ENCODE results near the gene CSTF1. TPM values are rescaled to one million over a fixed set of nuclear protein-coding genes. Genes with fewer than 3 reads are reported as not detected.

CSTF1 gene
- total RNA-seq: 26.0 and 63.3 TPM in 2 replicates

DNA sequence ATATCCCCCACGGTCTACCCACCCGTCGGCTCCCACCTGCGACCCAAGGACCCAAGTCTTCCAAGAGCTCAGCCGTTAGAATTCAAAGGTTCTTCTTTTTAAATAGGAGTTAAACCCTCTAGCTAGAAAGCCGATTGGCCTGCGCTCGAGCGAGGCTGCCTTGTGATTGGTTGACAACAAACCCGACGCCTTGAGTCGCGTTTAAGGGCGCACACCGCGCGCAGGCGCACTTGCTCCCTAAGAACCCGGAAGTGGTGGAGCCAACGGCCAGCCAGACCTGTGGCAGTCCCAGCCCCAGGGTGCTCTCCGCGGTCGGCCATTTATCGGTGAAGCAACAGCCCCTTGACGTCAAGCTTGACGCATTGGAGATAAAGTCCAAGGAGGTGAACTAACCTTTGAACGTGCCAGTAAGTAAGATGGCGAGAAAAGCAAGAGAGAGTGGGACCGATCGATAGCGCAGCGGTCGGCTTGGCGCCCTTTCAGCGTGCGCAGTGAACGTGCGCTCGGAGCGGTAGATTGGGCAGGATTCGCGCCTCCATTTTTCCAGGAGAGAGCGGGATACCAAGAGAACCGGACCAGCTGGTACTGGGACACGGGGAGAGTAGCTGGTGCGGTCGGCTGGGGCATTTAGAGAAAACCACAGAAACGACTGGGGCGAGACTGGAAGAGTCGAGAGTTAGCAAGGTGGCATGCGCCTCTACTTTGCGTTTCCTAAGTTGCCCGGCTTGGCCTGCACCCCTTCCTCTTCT is at the start of gene CSTF1, which contains the start of gene AURKA:
Gene CSTF1 (plus strand): TSS at position 514 of the 749 bp plus-strand sequence. CDS start 2,908 bp downstream, outside the sequence.
Gene AURKA (minus strand): TSS at position 84 of the 749 bp plus-strand sequence. CDS start 4,018 bp downstream, outside the sequence.
- DNase-seq (ENCODE audit: low read depth): peak; percentile 99

DNA sequence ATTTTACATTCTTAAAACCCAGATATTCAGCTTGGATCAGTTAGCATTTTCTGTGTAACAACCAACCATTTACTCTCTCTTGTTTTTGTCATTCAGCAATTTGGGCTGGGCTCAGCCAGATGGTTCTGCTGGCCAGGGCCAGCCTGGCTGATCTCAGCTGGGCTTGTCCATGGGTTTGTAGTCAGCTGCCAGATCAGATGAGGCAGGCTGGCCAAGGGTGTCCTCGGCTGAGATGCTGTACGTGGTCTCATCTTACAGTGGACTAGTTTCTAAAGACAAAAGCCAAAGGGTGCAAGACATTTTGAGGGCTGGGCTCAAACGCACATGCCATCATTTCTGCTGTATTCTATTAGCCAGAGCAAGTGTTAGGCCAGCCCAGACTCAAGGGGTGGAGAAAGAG is 49.7 kb upstream of the CSTF1 start:
- DNase-seq (ENCODE audit: low read depth): no peak

DNA sequence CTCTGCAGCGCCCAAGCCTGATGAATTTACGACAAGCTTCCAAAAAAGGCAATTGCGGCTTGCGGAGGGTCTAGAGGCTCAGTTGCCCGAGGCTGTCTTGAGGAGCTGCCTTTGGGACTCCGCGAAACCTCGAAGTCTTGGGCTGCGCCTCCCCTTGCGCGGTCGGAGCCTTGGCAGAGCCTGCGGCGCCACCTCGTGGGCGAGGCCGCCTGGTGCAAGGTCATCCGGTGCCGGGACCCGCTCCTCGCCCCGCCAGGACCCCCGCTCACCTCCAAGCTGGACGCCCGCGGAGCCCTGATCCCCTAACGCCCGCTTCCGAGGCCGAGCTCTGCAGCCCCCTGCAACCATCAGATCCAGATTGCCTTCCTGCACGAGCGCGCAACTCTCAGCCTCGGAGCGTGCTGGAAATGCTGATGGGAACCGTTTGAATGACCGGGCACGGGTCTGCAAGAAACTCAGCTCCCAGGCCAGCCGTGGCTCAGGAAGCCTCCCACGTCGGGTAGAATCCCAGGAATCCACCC is 48.5 kb upstream of the CSTF1 start:
- DNase-seq (ENCODE audit: low read depth): no peak

DNA sequence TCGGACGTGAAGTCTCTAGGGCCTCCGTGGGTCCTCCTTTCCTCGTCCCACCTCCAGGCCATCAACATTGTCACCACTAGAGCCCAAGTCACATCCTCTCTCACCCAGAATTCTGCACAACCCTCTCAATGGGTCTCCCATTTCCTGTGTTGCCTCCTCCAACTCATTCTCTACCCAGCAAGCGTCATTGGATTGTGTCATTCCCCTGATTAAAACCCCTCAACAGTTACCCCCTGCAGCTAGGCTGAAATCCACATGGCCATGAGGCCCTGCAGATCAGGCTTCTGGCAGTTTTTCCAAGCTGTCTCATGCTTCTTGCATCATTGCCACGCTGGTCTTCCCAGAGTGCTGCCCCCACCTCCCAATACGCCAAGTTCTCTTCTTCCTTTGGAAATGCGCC is 46.5 kb upstream of the CSTF1 start:
- no peak for DNase-seq (ENCODE audit: low read depth)

DNA sequence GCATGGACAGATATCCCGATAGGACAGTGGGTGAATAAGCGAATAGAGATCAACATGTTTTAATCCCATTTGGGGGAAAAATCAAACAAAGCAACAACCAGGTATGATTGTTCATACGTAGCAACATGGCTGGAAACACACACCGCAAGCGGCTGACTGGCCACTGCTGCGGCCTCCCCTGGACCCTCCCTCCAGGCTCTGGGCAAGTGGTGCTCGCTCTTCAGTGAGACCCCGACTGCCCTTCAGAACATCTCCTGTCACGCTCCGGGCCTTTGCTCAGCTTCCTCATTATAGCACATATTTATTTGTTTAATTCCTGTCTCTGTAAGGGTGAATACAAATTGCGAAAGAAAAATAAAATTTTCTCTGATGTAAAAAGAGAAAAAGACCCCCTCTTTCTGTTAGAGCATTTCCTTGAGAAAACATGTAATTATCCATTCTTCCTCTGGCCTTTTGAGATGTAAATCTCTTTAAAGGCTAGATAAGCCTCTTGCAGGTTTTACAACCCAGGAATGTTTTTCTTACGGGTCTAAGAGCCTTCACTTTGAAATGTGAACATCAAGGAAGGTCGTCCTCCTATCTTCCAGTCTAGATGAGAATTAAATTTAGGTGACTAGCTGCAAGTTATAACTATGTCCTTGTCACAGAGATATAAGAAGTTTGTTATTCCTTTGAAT is 44.7 kb upstream of the CSTF1 start:
- no peak for DNase-seq (ENCODE audit: low read depth)

DNA sequence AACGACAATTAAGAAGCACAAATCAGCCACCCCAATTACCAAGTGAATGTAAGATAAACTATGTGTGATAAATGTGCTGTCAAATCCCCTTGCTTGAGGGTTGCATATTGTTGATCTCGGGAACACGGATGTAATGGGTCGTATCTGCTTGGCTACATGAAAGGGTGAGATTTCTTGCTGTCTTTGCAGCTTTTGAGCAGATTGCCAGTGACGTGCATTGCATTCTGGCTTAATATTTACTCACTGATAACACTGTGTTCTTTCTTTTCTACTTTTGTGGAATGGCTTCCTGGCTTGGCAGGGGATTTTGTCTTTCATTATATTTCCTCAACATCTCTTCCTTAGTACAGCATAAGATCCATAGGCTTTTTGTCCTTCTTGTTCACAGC is 44.1 kb upstream of the CSTF1 start:
- no peak for DNase-seq (ENCODE audit: low read depth)

DNA sequence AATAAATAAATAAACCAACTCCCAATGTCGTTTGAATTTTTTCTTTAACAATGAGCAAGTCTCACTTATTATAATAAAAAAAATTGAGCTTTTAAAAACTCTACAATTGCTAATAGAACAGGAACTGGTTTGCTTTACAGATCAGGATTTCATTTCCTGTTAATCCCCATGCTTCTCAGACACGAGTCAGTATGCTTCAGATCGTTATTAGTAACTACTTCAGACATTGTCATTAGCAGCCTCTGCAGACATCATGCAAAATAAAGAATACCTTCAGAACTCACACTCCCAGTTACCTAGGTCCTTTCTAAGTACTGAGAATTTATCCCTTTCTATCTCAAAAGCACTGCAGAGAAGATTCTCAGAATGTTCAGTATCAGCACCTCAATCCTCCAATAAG is 43.7 kb upstream of the CSTF1 start:
- DNase-seq (ENCODE audit: low read depth): no peak

DNA sequence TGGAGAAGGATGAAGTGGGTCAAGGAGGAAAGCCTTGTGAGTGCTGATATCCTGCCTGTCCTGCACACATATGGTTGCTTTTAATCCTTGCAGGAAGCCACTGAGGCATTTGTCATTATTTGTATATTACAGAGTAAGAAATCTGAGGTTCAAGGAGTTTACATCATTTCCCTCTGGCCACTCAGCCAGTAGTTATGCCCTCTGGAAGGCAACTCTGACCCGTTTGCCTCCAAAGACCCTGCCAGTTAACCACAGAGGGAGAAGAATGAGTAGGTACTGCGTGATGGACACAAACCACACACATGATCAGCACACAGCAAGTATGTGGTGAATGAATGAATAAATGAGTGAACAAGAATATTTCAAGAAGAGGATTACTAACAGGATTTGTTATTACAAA is 41.6 kb upstream of the CSTF1 start:
- no peak for DNase-seq (ENCODE audit: low read depth)

DNA sequence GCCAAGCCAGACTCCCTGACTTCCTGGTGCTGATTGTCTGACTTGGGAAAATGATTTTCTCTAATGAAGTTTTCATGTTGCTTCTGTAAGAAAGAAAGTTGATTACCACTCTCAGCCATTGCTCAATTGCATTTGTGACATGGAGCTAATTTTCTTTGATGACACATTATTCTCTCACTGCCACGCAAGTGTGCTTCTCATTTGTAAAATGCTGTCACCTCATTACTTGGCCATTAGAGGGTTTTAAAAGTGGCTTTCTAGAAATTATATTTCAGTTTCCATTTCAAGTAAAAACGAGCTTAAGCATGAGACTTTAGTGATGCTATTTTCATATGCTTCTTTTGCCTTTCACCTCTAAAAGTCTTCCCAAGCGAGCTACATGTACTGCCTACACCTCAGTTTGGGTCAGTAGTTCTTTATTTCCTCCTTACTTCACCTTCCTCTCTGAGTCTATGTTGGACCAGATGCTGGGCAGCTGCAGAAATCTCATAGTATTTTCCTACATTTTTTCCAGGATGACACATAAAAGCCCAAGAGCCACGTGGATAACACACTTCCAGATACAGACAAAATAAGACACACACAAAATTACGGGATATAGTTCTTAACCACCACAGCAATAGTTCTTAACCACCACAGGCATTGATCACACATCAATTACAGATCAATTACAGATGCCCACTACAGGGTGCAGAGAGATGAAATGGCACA is 39.9 kb upstream of the CSTF1 start:
- DNase-seq (ENCODE audit: low read depth): no peak

DNA sequence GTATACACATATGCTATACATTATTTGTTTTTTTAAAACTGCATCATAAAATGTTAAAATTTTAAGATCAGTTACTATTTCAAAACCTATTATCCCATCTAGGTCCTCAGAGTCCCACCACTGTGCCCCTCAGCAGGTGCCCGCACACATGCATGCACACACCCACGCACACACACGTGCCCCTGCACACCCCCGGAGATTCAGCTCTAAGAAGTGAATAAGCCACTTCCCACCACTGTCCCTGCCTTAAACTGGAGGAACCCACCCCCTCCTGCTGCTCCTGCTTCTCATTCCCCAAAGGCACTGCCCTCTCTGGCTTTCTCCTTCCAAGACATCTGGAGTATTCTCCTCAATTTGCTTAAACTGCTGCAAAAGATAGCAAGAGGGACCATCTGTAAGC is 39.1 kb upstream of the CSTF1 start:
- DNase-seq (ENCODE audit: low read depth): no peak

DNA sequence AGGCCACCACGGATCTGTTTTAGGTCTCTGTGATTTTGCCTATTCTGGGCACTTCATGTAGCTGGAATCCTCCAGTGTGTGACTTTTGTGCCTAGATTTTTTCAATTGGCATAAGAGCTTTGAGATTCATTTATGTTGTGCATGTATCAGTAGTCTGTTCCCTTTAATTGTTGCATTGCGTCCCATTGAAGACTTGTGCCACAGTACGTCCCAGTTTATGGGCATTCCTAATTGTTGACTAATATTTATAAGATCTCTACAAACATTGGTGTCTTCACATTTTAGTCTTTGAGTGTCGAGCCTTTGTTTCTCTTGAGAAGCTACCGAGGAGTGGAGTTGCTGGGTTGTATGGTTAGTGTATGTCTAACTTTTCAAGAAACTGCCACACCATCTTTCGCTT is 34.4 kb upstream of the CSTF1 start:
- DNase-seq (ENCODE audit: low read depth): no peak

DNA sequence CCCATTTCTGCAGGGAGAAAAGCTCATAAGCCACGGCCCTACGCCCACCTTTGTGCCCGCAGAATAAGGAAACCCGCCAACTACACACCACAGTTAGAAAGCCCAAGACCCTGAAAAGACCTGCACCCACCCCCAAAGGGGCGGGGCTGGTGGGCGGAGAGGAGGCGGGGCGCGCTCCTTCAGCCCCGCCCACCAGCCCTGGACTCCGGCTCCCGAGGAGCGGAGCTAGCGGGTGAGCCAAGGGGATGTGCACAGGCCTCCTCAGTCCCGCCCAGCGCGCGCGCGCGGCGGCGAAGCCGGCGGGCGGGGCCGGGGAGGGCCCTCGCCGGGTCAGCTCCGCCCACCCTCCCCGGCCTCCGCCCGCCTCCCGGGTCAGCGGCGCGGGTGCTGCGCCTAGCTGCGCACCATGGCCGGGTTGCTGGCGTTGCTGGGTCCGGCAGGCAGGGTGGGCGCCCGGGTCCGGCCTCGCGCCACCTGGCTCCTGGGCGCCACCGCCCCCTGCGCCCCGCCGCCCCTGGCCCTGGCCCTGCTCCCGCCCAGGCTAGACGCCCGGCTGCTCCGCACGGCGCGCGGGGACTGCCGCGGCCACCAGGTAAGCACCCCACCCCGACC is 33.7 kb upstream of the CSTF1 start, which contains the start of gene FAM210B:
Gene FAM210B (plus strand): TSS at position 375 of the 612 bp plus-strand sequence. CDS start 32 bp downstream, at position 407.
- peak; percentile 69 for DNase-seq (ENCODE audit: low read depth)

DNA sequence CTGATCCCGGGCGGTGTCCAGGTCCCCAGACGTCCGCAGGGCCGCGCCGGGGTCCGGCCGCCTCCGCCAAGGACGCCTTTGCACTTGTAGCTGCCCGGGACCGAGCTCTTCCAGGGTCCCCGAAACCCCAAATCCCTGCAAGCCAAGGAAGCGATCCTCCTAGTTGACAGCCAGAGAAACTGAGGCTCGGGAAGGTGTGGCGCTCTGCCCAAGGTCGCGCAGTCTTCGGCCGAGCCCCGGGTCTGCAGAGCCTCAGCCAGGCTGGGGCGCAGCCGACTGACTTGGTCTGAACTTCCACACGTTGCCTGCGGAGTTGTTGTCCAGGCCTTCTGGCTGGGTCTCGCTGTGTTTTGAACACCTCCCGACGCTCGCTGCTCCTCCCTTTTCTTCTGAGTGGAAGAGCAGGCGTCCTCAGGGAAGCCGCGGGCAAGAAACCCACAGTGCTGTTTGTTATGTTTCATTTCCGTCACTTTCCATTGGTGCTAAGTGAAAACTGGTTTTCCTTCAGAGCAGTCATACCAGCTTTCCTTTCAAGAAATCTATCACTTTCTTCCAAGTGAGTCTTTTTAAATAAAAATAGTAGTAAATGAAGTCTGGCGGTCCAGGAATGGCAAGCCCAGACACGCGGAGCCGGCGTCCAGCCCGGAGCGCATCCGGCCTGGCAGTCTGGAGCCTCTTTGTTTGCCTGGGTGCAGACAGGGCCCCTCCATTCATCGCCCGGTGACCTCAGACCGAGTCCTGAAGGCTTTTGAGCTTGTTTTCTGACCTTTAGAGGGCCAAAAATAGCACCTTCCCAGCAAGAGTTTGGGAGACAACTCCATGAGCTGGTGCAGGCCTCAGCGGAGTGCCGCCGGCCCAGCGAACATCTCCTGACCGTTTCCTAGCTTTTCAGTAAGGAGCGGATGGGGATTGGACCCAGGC is 33.0 kb upstream of the CSTF1 start:
- DNase-seq (ENCODE audit: low read depth): peak; percentile 61

DNA sequence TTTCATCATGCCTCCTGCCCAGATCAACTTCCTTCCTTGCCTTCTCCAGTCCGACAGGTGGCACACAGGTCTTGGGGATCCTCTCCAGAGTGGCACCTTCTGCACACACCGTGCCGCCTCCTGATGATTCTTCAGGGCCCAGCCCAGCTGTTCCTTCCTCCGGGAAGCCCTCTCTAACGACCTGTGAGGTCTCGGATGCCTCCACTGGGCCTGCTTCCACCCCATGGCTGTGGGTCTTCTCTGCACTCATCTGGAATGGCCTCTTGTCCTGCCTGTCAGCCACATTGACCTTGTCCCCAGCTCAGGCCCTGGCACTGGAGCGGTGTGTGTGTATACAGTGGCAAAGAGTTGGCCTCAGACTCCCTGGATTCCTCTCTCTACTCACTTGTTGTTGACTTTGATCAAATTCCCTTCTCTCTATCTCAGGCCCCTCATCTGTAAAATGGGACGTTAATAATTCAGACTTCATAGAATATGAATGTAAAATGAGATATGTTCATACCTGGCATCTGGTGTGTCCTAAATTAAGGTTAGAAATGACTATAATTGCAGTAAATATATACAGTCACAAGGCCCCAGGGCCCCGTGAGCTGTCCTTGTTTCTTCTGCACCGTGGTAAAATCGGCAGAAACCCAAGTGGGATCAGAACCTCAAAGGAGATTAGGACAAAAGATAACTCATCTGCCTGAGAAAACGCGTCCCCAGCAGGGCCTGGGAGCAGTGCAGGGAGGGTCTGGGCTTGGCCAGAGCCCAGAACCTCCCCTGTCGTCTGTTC is 32.1 kb upstream of the CSTF1 start:
- DNase-seq (ENCODE audit: low read depth): no peak

DNA sequence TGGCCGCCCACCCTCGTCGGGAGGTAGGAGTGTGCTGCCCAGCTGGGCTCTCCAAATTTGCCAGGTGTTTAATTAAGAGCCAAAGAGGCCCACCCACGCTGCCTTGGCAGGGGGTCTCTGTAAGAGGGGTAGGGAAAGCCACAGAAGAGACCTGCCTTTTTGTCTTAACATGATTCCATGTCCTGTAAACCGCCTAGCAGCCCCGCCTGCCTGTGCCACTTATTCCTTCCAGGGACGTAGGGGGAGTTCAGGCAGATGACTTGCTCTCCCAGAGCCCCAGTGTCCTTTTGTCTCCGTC is 31.6 kb upstream of the CSTF1 start:
- no peak for DNase-seq (ENCODE audit: low read depth)

DNA sequence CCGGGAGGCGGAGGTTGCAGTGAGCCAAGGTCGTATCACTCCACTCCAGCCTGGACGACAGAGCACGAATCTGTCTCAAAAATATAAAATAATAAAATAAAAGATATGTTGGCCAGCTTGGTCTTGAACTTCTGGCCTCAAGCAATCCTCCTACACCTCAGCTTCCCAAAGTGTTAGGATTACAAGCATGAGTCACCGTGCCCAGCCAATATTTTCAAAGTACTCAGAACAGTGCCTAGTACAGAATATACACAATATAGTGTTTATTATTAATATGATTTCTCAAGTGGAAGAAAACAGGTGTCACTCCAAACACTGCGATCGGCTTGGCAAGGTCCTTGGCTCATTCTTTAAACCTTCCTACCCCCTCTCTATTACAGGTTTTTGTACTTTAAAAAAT is 30.5 kb upstream of the CSTF1 start:
- DNase-seq (ENCODE audit: low read depth): no peak

DNA sequence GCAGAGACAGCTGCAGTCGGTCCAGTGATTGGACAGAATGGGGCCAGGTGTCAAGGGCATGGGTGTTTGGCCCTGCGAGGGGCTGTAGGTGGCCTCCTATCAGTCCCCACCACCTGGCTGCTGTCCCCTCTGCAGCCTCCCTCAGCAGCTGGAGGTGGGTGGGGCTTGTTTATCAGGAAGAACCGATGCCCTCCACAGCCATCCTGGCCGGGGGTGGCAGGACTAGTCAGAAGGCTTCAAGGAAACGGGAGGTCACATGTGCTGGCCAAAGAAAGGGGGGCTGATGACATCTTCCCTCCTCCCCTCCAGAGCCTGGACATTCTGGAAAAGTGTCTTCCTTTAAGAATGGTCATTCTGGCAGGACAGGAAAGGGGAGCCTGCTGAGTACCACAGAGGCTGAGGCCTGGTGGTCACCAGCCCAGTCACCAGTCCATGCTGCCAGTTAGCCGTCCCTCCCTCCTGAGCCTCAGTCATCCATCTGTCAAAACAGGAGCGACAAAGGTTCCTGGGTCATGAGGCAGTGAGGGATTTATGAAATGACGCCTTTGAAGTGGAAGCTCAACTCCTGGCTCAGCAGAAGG is 29.5 kb upstream of the CSTF1 start:
- no peak for DNase-seq (ENCODE audit: low read depth)

DNA sequence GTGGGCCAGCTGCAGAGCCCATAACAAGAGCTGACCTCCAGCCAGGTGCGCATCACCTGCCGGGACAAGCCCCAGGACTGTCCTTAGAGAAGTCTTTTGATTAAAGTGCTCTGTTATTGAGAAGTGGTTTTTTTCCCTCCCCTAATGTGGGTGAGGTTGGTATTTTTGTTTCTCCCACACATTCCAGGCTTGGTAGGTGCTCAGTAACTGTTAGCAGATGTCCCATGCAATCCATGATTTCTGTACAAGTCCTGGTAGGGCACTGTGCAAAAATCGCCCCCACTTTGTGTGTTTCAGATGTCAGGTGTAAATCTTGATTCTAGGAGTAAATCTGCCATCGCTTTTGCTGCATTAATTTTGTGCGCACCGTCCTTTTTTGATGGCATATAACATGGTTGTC is 29.0 kb upstream of the CSTF1 start:
- DNase-seq (ENCODE audit: low read depth): no peak

DNA sequence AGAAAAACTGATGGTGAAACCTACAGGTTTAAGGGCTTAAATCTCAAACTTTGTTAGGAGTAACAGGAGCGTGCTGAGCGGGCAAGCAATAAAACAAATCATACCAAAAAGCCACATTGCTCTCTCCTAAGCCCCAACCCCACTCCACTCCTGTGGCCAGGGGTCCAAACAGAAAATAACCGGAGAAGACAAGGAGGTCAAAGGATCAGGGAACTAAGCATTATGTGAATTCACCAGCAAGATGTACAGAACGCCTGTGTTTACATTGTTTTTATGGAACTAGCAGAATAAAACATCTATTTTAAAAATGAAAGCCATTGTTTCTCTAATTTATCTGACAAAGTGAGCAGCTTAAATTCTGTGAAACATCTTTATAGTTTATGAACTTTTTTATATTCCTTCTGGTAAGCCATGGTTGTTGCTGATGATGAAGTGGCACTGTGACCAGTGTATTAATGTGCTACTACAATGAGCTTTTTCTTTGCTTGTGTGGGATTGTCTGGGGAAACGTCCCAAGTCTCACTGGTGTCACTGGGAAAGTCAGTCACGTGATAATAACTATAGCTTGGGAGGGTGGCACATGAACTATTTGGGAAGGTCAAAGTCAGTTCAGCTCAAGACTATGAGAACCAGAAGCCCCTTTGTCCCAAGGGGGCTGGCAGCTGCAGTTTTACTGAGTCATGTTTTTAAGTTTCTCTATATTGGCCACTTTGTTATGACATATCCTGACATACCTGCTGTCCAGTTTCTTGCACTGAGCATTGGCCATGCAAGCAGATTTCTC is 23.9 kb upstream of the CSTF1 start:
- no peak for DNase-seq (ENCODE audit: low read depth)

All from renal cortical epithelial cell (primary cell).